PC-9 (cell line): ENCODE data around the gene LMX1B. TPM values are rescaled to one million over a fixed set of nuclear protein-coding genes. Genes with fewer than 3 reads are reported as not detected.

ENCODE experiments used
- BruUV-seq: library from RNA; stranded (reverse); fragments of 400-500 nt; replicated peaks from 2 replicates; lab custom pipeline; 2021; lab: Mats Ljungman, UMichigan
- CTCF ChIA-PET: fragments of 300-600 bp; sonication (Branson Sonifier 250); formaldehyde crosslinking; loops from one replicate; lab custom pipeline; 2022; ENCODE audit warnings: antibody characterized with exemption; lab: Charles Lee
- POLR2A ChIA-PET: fragments of 300-600 bp; sonication (Branson Sonifier 250); formaldehyde crosslinking; loops from one replicate; lab custom pipeline; 2022; ENCODE audit warnings: antibody characterized with exemption; ENCODE audit not compliant: unreplicated experiment; lab: Charles Lee
- DNase-seq, 2 experiments: peaks; one replicate each; pipeline versions ENCODE4 v3.0.0 to v3.0.0-alpha.2; 2015 to 2022; ENCODE audit warnings: mixed read lengths in 1 of 2
- H2AFZ ChIP-seq: fragments of 200-600 bp; sonication (generic); 2 replicates; pipeline ENCODE4 v1.8.1; 2017; ENCODE audit warnings: antibody characterized with exemption
- H3F3A ChIP-seq: fragments of 200-600 bp; sonication (generic); 2 replicates; pipeline ENCODE4 v1.8.1; 2017; ENCODE audit warnings: antibody characterized with exemption, mild to moderate bottlenecking, low read depth; ENCODE audit not compliant: insufficient read depth
- H3K27ac ChIP-seq: fragments of 200-600 bp; sonication (generic); 2 replicates; pipeline ENCODE4 v1.6.1; 2016; ENCODE audit warnings: mixed run types
- H3K27me3 ChIP-seq: fragments of 200-600 bp; sonication (generic); 2 replicates; pipeline ENCODE4 v1.6.1; 2016; ENCODE audit warnings: low read depth, mixed run types; ENCODE audit not compliant: insufficient read depth
- H3K36me3 ChIP-seq: fragments of 200-600 bp; sonication (generic); 2 replicates; pipeline ENCODE4 v1.6.1; 2016; ENCODE audit warnings: low read depth, mixed run types
- H3K4me1 ChIP-seq: fragments of 200-600 bp; sonication (generic); replicated peaks from 2 replicates; pipeline ENCODE4 v1.6.1; 2016; ENCODE audit warnings: mixed run types; ENCODE audit not compliant: insufficient read depth
- H3K4me2 ChIP-seq: fragments of 200-600 bp; sonication (generic); 2 replicates; pipeline ENCODE4 v1.6.1; 2017; ENCODE audit warnings: mixed run types
- H3K4me3 ChIP-seq: fragments of 200-600 bp; sonication (generic); 2 replicates; pipeline ENCODE4 v1.6.1; 2016; ENCODE audit warnings: mixed run types
- H3K79me2 ChIP-seq: fragments of 200-600 bp; sonication (generic); 2 replicates; pipeline ENCODE4 v1.6.1; 2017; ENCODE audit warnings: low read depth, mixed run types
- H3K9me2 ChIP-seq: fragments of 200-600 bp; sonication (generic); 2 replicates; pipeline ENCODE4 v1.8.1; 2017; ENCODE audit warnings: mild to moderate bottlenecking; ENCODE audit not compliant: insufficient read depth
- H3K9me3 ChIP-seq: fragments of 200-600 bp; sonication (generic); 2 replicates; pipeline ENCODE4 v1.8.1; 2016; ENCODE audit warnings: low read depth; ENCODE audit not compliant: insufficient read depth
- H4K20me1 ChIP-seq: fragments of 200-600 bp; sonication (generic); 2 replicates; pipeline ENCODE4 v1.8.1; 2017; ENCODE audit not compliant: insufficient read depth
- EZH2 ChIP-seq: fragments of 200-600 bp; sonication (generic); IDR thresholded peaks from 2 replicates; pipeline ENCODE4 v1.8.0; 2017; ENCODE audit warnings: antibody characterized with exemption, low read depth
- intact Hi-C: fragments of 100-400 bp; cut with micrococcal nuclease; formaldehyde crosslinking; loops from one replicate; pipeline ENCODE4 v1.10.0; 2022; ENCODE audit not compliant: unreplicated experiment
- total RNA-seq: library from RNA; stranded (reverse); gene quantifications from 2 replicates; pipeline ENCODE4 v1.2.3, GENCODE V29; 2021
- TF ChIP-seq, protein P1 (sequence below): fragments of 200-600 bp; sonication (generic); conservative IDR thresholded peaks from 2 replicates; pipeline ENCODE4 v1.6.1; 2017; ENCODE audit warnings: mixed run types, antibody characterized with exemption, mild to moderate bottlenecking, moderate library complexity

The LMX1B gene
- total RNA-seq, 1 experiment from 2014 or later: not detected

DNA sequence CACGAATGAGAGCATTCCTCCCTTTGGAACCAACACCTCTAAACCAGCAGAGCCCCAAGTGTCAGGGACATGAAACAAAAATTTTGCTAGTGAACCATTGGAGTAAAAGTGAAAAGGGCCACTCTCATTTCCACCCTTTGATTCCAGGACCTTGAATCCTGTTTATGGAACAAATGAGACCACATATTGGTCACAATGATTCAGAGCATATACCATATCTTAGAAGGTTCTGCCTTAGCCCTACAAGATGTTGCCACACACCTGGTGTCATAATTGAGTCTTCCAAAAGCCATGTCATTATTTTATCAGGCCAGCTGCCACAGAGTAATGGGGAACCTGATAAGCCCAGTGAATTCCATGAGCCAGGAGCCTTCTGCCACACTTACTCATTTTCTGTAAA, 124.8 kb downstream of the LMX1B start:
- no peak for TF ChIP-seq EZH2
- intact Hi-C loops: no loop called here
- H3K9me3 ChIP-seq: peaks cover 6% of the 10 kb centered on the region
- CTCF ChIA-PET: no interaction called here
- H3K27ac ChIP-seq: no peak overlapping the region
- H3K4me3 ChIP-seq: no peak overlapping the region
- H4K20me1 ChIP-seq: no peaks in the 10 kb centered on the region
- no peak for DNase-seq
- no peaks in the 10 kb centered on the region for H3K36me3 ChIP-seq
- H2AFZ ChIP-seq: no peak overlapping the region
- no peaks in the 10 kb centered on the region for H3K9me2 ChIP-seq
- no peaks in the 10 kb centered on the region for H3F3A ChIP-seq
- no peak overlapping the region for H3K4me2 ChIP-seq
- H3K4me1 ChIP-seq: no peaks in the 10 kb centered on the region
- H3K27me3 ChIP-seq: peaks cover 61% of the 10 kb centered on the region
- POLR2A ChIA-PET: no interaction called here
- no TSS peak for BruUV-seq
- no peaks in the 10 kb centered on the region for H3K79me2 ChIP-seq

DNA sequence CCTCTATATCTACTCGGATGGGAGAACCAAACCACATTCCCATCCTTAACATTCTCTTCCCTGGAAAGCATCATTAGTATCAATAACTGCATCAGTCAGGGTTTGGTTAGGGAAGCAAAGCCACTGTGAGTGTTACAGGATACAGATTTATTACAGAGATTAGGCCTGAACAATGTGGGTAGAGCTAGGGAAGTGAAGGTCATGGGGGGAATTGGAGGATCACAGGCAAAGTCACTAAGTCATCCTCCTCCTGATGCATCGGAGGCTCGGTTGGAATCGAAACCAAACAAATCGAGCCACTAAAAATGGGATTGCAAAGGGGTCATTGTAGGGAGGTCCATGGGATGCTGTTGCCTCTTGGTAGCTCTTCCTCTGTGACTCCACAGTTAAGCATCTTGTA, 129.3 kb downstream of the LMX1B start:
- Histone ChIP-seq H3F3A (no peaks in the 10 kb centered on the region), H3K4me1 (no peaks in the 10 kb centered on the region), H3K9me2 (no peaks in the 10 kb centered on the region), H4K20me1 (no peaks in the 10 kb centered on the region), H2AFZ (no peak overlapping the region), H3K27ac (no peak overlapping the region), H3K4me3 (no peak overlapping the region), H3K79me2 (no peaks in the 10 kb centered on the region), H3K36me3 (no peaks in the 10 kb centered on the region), H3K27me3 (peaks cover 86% of the 10 kb centered on the region), H3K9me3 (no peaks in the 10 kb centered on the region), H3K4me2 (peak overlapping the region; percentile 28; the same call in 1 of the 2 replicates)
- intact Hi-C loops: no loop called here
- ChIA-PET POLR2A (no interaction called here), CTCF (interaction anchor here (1.1 kb wide), 1 partner anchor 39 kb away, joined by 4 read pairs; no protein-coding TSS in a partner anchor)
- no TSS peak for BruUV-seq
- TF ChIP-seq EZH2: no peak
- TF ChIP-seq, protein P1, sequence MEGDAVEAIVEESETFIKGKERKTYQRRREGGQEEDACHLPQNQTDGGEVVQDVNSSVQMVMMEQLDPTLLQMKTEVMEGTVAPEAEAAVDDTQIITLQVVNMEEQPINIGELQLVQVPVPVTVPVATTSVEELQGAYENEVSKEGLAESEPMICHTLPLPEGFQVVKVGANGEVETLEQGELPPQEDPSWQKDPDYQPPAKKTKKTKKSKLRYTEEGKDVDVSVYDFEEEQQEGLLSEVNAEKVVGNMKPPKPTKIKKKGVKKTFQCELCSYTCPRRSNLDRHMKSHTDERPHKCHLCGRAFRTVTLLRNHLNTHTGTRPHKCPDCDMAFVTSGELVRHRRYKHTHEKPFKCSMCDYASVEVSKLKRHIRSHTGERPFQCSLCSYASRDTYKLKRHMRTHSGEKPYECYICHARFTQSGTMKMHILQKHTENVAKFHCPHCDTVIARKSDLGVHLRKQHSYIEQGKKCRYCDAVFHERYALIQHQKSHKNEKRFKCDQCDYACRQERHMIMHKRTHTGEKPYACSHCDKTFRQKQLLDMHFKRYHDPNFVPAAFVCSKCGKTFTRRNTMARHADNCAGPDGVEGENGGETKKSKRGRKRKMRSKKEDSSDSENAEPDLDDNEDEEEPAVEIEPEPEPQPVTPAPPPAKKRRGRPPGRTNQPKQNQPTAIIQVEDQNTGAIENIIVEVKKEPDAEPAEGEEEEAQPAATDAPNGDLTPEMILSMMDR: no peak
- DNase-seq: no peak

DNA sequence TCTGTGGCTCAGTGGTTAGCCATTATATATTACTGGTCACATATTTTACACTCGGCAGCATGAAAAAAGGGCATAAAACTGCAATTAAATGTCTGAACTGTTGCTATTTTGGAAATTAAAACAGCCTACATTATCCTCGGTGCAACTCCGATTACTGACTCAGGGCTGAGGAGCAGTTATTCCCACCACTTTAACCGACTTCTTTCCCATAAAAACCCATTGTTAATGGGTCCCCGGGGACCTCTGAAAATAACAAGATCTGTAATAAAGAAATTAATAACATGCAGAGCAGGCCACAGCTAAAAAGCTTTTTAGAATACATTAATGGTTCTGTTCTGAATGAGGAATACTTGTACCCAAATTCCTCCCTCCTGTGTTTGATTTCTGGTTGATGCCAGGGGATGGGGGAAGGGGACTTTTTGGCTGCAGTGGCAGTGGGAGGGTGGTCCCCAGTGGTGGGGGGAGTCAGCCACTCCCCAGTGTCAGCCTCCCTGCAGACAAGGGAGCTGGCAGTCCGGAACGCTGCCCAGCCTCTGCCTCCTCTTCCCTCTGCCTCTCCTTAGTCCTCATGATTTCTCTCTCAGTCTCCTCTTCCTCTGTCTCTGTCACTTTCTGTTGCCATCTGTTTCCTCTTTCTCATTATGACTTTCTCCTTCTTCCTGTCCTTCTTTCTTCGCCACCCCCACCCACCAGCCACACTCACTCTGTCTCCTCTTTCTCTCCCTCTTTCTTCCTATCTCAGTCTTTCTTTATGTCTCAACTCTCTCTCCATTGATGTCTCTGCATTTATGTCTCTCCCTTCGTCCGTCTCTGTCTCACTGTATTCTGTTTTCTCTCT, 132.1 kb downstream of the LMX1B start:
- TF ChIP-seq, protein P1: no peak
- TF ChIP-seq EZH2: no peak
- no peaks in the 10 kb centered on the region for H4K20me1 ChIP-seq
- intact Hi-C loops: no loop called here
- H3K4me3 ChIP-seq: no peak overlapping the region
- no peaks in the 10 kb centered on the region for H3K9me2 ChIP-seq
- H3K36me3 ChIP-seq: no peaks in the 10 kb centered on the region
- ChIA-PET CTCF (no interaction called here), POLR2A (no interaction called here)
- no TSS peak for BruUV-seq
- H3K9me3 ChIP-seq: no peaks in the 10 kb centered on the region
- no peak for DNase-seq
- H2AFZ ChIP-seq: no peak overlapping the region
- no peak overlapping the region for H3K27ac ChIP-seq
- peaks cover 76% of the 10 kb centered on the region for H3K27me3 ChIP-seq
- no peaks in the 10 kb centered on the region for H3F3A ChIP-seq
- no peak overlapping the region for H3K4me2 ChIP-seq
- H3K79me2 ChIP-seq: no peaks in the 10 kb centered on the region
- no peaks in the 10 kb centered on the region for H3K4me1 ChIP-seq

Other genes starting within 250 kb of the LMX1B start
- gene ZBTB43, start 191.1 kb downstream of the LMX1B start, total RNA-seq: 12.1 and 18.4 TPM in 2 replicates
- 8.2 and 9.0 TPM in 2 replicates for gene ZBTB34, start 246.7 kb downstream of the LMX1B start, total RNA-seq